GM19467 (cell line): ENCODE measurements around the gene CREB3.

Experiments
- ATAC-seq: cut with Tn5 transposase; IDR thresholded peaks from one replicate; pipeline ENCODE4 v1.9.1; 2021; ENCODE audit warnings: mild to moderate bottlenecking, moderate library complexity; ENCODE audit not compliant: unreplicated experiment

Gene CREB3

DNA sequence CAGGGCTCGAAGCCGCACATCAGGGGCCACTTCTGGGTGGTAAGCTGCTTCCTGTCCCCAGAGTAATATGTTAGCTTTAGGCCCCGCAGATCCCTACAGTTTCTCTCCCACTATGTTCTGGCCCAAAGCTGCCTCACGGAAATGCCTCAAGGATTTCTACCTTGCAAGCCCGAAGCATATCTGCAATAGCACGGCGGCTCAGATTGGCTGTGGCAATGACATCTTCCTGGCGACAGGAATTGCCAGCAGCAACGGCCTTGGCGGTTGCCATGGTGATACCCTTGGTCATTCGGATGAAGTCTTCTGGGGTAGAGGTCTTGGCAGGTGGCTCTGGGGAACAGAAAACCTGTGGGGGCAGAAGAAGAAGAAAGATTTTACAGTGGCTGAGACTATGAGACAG, 32.4 kb upstream of the CREB3 start:
- no peak for ATAC-seq

- no peak for ATAC-seq
These were observed 31.5 kb upstream of the CREB3 start for GRCh38 chr9:35700942-35701341.

DNA sequence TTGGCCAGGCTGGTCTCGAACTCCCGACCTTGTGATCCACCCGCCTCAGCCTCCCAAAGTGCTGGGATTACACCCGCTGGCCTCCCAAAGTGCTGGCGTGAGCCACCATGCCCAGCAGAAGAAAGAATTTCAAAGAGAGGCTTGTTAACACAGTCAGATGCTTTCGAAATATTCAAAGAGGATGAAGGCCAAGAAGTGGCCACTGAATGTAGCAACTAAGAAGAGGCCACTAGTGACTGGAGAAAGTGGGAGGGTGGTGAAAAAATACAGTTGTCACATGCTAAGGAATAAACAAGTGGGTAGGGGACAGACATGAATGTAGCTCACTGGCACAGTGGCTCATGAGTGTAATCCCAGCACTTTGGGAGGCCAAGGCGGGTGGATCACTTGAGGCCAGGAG, 29.8 kb upstream of the CREB3 start:
- no peak for ATAC-seq

DNA sequence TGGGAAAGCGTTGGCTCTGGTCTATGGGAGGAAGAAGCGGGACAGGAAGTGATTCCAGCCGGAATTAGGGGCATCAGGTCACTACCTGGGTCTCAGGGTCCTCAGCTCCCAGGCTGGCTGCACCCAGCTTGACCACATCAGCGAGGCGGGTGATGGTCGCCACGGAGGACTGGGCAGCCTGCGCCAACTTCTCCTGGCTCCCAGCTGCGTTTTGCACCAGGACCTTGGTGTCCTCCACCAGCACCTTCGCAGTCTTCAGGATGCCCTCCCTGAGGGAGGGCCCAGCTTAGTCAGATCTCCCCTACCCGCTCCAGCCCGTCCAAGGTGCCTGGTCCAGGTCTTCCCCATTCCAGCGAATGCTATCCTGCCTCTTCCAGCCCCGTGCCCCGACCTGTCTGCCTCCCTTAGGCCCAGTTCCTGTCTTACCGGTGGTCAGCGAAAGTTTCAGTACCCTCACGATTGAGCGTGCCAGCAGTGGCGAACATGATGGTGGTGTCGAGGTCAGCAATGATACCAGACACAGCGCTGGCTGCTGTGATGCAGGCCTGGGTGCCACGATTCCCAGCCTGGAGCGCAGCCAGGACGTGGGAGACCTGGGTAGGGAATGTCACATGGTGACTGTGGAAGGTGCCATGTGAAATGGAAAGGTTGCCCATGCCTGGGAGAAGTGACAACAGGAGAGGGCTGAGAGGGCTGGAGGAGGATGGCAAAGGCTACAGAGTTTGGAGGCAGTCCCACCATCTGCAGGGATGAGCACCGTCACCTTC, 28.4 kb upstream of the CREB3 start:
- ATAC-seq: no peak

- no peak for ATAC-seq
These were observed 27.1 kb upstream of the CREB3 start for GRCh38 chr9:35705372-35705771.

DNA sequence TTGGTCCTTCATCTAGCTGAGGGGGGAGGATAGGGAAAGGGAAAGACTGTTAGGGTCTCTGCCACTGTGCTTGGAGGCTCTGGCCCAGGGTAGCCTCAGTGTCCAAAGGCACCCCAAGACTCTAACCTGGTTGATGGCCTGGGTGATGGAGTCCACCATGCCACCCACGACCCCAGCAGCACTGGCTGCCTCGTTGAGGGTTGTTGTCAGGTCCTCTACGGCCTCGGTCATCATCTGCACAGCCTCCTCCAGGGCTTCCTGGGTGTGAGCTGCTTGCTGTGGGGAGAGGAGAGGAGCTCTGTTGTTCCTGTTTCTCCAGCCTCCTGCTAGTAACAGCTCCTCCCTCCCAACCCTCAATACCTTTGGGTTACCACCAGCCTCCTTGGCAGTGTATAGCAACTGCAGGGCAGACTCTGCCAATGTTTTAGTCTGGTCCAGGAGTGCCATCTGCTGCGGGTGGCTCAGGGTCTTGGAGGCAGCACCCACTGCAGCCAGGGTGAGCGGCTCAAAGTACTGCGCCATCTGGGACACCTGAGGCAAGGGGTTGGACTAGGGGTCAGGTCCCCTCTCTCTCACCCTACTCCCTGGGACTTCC, 26.5 kb upstream of the CREB3 start:
- ATAC-seq: no peak

DNA sequence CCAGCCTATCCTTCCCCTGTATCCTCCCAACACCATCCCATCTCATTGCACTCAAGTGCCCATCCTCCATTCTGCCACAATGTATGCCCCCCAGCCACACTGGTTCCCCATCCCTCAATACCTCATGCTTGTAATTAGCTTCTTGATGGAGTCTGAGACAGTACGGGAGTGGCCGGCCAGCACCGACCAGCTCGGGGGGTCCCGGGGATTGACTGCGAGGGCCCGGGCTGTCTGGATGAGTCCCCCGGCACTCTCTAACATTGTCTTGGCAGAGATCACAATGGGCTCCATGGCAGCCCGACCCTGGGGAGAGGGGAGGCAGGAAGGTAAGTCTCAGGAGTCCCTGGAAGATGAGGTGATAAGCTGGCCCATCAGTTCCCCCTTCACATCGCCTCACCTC, 25.5 kb upstream of the CREB3 start:
- ATAC-seq: no peak

DNA sequence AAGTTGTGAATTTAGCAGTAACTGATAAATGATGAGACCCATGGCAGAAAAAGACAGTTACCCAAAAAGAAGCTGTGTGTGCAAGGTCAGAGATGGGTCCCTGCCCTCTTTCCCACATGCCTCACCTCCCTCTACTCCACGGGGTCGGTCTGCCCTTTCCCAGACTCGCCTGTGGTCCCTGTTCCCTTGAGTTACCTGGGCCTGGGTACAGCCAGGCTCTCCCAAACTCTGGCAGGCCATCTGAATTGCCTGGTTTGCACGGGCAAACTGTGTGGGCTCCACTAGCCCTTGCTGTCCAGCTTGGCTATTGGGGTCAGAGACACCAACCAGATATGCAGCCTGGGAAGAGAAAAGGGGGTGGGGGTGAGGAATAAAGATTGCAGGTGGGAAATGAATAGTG, 24.3 kb upstream of the CREB3 start:
- ATAC-seq: no peak

- no peak for ATAC-seq
These were observed 21.5 kb upstream of the CREB3 start for GRCh38 chr9:35710818-35711500.

DNA sequence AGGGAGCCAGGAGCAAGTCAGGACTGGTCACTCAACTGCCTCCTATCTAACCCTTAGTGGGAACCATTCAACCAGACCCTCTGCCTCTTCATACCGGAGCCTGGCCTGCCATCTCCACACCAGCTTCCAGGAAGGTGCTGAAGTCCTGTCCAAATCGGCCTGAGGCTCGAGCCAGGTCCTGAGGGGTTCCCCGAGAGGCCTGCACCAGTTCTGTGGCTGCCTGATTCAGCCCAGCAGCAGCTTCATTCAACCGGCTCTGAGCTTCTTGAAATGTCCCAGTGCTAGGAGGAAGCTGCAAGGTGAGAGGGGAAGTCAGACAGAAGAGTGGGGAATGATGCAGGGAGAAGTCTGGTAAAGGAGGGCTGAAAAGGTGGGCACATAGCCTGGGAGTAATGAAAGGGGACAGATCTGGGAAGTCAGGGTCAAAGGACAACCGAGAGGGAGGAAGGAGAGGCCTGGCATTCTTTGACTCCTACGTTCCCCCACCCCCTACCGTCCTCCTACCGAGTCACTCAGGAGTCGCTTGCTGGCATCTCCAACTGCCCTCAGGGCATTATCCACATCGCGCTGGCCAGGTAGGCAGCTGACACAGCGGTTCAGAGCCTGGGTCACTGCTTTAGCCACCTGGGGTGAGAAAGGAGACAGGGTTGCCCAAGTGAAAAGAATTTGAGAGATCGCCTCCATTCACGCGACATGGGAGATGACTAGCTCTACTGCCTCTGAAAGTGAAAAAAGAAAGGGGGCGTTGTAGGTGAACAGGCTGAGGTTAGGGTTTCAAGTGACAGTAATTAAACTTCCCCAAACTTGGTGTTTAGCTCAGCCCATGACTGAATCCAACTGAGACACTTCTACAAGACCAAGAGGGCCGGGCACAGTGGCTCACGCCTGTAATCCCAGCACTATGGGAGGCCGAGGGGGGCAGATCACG, 20.7 kb upstream of the CREB3 start:
- no peak for ATAC-seq

GRCh38 chr9:35712762-35713400, 19.6 kb upstream of the CREB3 start:
- ATAC-seq: no peak

GRCh38 chr9:35713578-35713977, 18.9 kb upstream of the CREB3 start:
- ATAC-seq: no peak

- no peak for ATAC-seq
These were observed 18.3 kb upstream of the CREB3 start for GRCh38 chr9:35714123-35714522.

DNA sequence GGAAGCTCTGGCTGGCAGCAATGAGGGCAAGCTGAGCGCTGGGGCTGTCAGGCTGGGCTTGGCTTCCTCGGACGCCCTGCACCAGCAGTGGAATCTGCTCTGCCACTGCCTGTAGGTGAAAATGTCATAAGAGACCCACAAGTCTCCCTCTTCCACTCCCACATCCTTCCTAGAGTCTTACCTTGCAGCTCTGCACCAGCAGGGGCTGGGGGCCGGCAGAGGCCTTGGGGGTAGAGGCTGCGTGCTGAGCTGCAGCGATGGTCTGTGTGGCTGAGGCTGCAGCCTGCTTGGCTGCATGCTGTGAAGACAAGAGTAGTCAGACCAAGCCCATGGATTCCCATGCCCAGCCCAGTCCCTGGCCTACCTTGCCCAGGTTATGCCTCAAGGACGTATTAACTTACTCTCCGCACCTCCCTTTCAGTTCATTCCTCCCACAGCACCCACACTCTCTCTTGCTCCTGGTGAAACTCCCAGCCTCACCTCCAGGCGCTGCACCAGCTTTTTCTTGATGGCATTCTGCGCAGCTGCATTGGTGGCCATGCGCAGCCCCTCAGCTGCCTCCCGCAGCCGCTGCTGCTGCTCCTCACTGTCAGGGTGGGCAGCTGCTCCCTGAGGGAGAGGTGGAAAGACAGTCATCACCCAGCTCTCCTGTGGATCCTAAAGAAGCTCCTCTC, 17.8 kb upstream of the CREB3 start:
- ATAC-seq: no peak

- ATAC-seq: no peak
These were observed 16.2 kb upstream of the CREB3 start for GRCh38 chr9:35716230-35716629.

DNA sequence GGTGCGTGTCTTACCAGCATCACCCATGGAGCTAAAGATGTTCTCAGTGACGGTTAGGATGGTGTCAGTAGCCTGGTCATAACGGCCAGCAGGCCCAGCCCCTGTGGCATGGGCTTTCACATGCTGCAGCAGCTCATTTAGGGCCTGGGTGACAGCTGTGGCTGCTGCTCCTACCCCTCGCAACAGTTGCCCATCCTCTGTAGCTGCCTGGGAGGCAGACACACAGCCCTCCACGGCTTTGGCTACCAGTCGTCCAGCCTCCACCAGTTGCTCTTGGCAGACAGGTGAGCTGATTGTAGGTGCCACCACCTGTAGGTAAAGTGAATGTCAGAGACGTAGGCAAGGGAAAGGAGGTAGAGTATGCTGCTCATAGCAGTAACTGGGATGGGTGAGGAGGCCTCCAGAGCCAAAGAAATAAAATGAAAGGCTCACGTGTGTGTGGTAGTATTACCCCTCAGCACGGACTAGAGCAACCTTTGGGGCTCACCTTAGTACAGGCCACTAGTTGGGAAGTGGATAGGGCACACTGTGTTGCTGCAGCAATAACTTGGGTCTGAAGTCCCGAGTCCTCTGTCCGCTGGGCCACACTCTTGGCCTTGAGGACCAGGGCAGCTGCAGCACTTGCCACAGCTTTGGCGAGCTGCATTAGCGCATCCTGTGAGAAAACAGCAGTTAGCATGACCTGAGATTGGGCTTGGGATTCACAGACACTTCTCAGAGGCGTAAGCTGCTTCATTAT, 15.2 kb upstream of the CREB3 start:
- no peak for ATAC-seq

DNA sequence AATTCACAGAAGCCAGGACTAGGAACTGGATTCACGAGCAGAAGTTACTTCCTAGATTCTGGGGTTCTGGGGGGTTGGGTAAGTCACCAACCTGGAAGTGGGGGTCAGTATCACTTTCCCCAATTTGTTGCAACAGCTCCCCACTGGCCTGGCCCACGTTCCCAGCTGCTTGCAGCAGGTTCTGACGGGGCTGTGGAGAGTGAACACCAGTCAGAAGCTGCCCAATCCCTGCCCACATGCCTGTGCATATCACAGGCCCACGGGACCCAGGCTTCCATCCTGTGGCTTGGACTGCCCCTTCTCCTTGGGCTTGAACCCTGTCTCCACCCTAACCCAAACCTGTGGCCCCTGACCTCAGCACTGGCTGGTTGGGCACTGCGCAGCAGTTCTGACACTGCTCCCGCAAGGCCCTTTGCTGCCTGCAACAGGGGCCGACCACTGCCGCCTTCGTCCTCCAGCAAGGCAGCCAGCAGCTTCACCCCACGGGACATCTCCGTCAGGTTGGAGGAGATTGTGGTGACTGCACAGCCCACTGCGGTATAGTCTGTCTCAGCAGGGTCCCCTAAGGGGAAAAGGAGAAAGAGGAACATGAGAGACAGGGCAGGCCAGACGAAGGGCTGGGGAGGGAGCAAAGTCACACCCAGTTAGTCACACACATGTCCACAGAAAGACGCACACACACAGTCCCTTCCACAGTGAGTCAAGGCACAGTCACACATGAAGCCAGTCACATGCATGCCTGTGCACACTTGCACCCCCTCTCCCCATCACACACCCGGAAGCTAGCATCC, 13.6 kb upstream of the CREB3 start:
- ATAC-seq: no peak

DNA sequence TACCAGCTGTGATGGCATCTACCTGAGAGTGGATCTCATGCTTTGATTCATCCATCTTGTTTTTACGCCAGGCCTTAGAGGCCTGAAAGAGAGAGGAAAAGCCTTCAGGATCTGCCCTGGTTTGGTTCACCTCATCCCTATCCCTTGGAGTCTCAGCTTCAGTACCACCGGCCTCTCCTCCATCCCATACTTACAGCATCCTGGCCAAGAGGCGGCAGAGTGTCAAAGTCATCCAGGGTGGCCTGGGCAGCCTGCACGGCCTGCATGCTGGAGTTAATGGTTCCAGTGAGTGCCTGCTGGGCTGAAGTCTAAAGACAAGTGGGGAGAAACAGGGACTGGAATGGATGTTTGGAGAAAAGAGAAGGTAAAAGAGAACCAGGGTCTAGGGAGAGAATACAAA, 12.9 kb upstream of the CREB3 start:
- no peak for ATAC-seq

DNA sequence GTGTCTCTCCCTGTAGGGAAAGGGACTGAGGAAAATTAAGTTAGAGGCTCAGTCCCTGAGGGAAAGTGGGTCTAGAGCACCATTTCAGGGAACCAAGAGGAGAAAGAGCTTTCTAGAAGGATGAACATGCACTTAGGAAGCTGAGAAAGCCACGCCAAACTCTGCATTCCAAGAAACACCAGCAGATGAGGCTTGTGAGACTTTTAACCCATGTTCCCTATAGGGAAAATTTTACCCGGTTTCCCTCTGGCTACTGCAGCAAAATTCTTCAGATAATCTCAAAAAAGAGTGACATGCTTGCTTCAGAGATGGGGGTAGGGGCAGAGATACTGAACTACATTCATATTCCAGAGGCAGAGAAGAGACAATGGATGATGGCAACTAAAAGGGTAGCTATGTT, 9.0 kb upstream of the CREB3 start:
- no peak for ATAC-seq
